HG03025 (cell line): Measurements from ENCODE around the gene KRT37.
"Not testable (repeated sequence)": the region's sequence is repeated elsewhere in the genome, so short reads cannot be mapped to it uniquely, and the experiment has no call there.

ENCODE experiments used
- ATAC-seq: cut with Tn5 transposase; IDR thresholded peaks from one replicate; pipeline ENCODE4 v1.9.1; 2021; ENCODE audit warnings: mild to moderate bottlenecking, moderate library complexity; ENCODE audit not compliant: unreplicated experiment, low FRiP score

The KRT37 gene

GRCh38 chr17:41437769-41438168 lies 13.4 kb upstream of the KRT37 start:
- ATAC-seq, result no peak

GRCh38 chr17:41437254-41437653 lies 12.9 kb upstream of the KRT37 start:
- no peak for ATAC-seq

GRCh38 chr17:41434415-41434814 lies 10.0 kb upstream of the KRT37 start:
- no peak for ATAC-seq

GRCh38 chr17:41434005-41434404 lies 9.6 kb upstream of the KRT37 start:
- ATAC-seq, result no peak

- no peak for ATAC-seq
Observed at GRCh38 chr17:41433586-41433985, 9.2 kb upstream of the KRT37 start.

- ATAC-seq, result not testable (repeated sequence)
Observed at GRCh38 chr17:41430376-41430775, 6.0 kb upstream of the KRT37 start.

GRCh38 chr17:41429667-41430066 lies 5.3 kb upstream of the KRT37 start:
- no peak for ATAC-seq

GRCh38 chr17:41428591-41429291 lies 4.4 kb upstream of the KRT37 start:
- ATAC-seq, result no peak

- ATAC-seq, result not testable (repeated sequence)
Observed at GRCh38 chr17:41422586-41422985, 1.8 kb downstream of the KRT37 start.

GRCh38 chr17:41421617-41422016 lies 2.8 kb downstream of the KRT37 start:
- no peak for ATAC-seq

- ATAC-seq, result no peak
Observed at GRCh38 chr17:41421116-41421515, 3.3 kb downstream of the KRT37 start.

- no peak for ATAC-seq
Observed at GRCh38 chr17:41420134-41420533, 4.3 kb downstream of the KRT37 start.

GRCh38 chr17:41419716-41420115 lies 4.7 kb downstream of the KRT37 start:
- no peak for ATAC-seq

- ATAC-seq, result no peak
Observed at GRCh38 chr17:41418116-41418860, 6.1 kb downstream of the KRT37 start.

- no peak for ATAC-seq
Observed at GRCh38 chr17:41417576-41418015, 6.8 kb downstream of the KRT37 start.

- ATAC-seq, result no peak
Observed at GRCh38 chr17:41417127-41417526, 7.3 kb downstream of the KRT37 start.

GRCh38 chr17:41416479-41416878 lies 7.9 kb downstream of the KRT37 start:
- no peak for ATAC-seq

- no peak for ATAC-seq
Observed at GRCh38 chr17:41415833-41416335, 8.5 kb downstream of the KRT37 start.

GRCh38 chr17:41415411-41415810 lies 9.0 kb downstream of the KRT37 start:
- ATAC-seq, result no peak

GRCh38 chr17:41413982-41414381 lies 10.4 kb downstream of the KRT37 start:
- no peak for ATAC-seq

- no peak for ATAC-seq
Observed at GRCh38 chr17:41413353-41413957, 10.9 kb downstream of the KRT37 start.
